ENCODE results near the gene ECE2. TPM values are rescaled to one million over a fixed set of nuclear protein-coding genes. Genes with fewer than 3 reads are reported as not detected.

Gene ECE2
- total RNA-seq, 1 experiment from 2014 or later, result not detected

DNA sequence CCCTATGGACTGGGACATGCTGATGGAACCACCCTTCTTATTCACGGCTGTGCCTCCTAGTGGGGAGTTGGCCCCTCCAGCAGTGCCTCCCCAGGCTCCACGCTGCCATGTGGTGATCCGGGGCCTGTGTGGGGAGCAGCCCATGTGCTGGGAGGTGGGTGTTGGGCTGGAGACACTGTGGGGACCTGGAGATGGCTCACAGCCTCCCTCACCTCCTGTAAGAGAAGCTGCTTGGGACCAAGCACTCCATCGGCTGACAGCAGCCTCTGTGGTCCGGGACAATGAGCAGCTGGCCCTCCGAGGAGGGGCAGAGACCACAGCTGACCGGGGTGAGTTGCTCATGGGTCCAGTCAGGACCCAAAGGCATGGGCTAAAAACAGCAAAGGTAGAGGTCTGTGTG lies 36.1 kb upstream of the ECE2 start:
- no peak for DNase-seq (ENCODE audit: unreplicated experiment)
- POLR2A ChIA-PET, result interaction anchor here (1.0 to 2.3 kb wide), 2 partner anchors 16 to 53 kb away, joined by 6 to 11 read pairs; no protein-coding TSS in a partner anchor
- TF ChIP-seq, protein P1, sequence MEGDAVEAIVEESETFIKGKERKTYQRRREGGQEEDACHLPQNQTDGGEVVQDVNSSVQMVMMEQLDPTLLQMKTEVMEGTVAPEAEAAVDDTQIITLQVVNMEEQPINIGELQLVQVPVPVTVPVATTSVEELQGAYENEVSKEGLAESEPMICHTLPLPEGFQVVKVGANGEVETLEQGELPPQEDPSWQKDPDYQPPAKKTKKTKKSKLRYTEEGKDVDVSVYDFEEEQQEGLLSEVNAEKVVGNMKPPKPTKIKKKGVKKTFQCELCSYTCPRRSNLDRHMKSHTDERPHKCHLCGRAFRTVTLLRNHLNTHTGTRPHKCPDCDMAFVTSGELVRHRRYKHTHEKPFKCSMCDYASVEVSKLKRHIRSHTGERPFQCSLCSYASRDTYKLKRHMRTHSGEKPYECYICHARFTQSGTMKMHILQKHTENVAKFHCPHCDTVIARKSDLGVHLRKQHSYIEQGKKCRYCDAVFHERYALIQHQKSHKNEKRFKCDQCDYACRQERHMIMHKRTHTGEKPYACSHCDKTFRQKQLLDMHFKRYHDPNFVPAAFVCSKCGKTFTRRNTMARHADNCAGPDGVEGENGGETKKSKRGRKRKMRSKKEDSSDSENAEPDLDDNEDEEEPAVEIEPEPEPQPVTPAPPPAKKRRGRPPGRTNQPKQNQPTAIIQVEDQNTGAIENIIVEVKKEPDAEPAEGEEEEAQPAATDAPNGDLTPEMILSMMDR (IDR thresholded peaks at IDR 0.05; ENCODE audit: unreplicated experiment), result no peak
- BruUV-seq (replicated peaks), result TSS peak; percentile 18
- H3K27ac Mint-ChIP-seq (ENCODE audit: low read depth, unreplicated experiment), result no peak overlapping the region
- H3K27me3 Mint-ChIP-seq (ENCODE audit: insufficient read depth, unreplicated experiment), result no peaks in the 10 kb centered on the region
- no peak overlapping the region for H3K4me3 Mint-ChIP-seq (ENCODE audit: unreplicated experiment)
- peaks cover 13% of the 10 kb centered on the region for H3K36me3 Mint-ChIP-seq (ENCODE audit: insufficient read depth, unreplicated experiment)
- no peaks in the 10 kb centered on the region for H3K4me1 Mint-ChIP-seq (ENCODE audit: insufficient read depth, unreplicated experiment)
- no peaks in the 10 kb centered on the region for H3K9me3 Mint-ChIP-seq (ENCODE audit: unreplicated experiment)
- CTCF ChIA-PET, result interaction anchor here (0.6 to 4.0 kb wide), 4 partner anchors 11 to 59 kb away, joined by 3 to 25 read pairs (median 6); partner anchors contain the start of gene EEF1AKMT4
- intact Hi-C loops (cut with micrococcal nuclease), result no loop called here

DNA sequence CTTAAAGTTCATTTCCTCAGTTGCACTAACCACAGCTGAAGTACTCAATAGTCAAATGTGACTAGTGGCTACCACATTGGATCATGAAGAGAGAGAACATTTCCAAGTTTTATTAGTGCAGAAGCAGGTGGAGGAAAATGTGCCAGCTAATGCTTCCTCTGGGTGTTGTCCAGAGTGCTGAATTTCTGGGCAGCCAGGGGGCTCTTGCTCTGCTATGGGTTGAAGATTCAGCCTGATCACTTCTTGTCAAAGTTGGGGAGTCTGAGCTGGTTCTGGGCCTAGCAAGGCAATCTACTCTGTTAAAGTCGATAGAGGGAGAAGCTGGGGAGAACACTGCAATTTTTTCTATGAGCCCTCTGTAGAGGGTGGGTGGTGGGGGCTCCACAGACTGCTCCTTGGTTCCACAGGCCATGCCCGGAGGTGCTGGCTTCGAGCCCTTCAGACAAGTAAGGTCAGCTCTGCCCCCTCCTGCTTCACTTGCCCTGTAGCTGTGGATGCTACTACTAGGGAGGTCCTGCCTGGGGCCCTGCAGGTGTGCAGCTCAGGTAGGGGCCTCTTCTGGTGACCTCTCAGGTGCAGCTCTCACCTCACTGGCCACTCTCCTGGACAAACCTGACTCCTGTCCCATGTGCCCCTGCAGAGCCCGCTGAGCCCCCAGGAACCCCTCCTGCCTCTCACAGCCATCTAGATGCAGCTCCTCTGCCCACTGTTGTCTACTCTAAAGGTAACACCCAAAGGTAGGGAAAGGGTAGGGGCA lies 35.3 kb upstream of the ECE2 start:
- intact Hi-C loops (cut with micrococcal nuclease), result no loop called here
- ChIA-PET CTCF (interaction anchor here (0.5 to 1.5 kb wide), 6 partner anchors 10 to 356 kb away, joined by 3 to 6 read pairs (median 4); partner anchors contain the start of gene EEF1AKMT4), POLR2A (interaction anchor here (1.0 to 2.3 kb wide), 3 partner anchors 9 to 54 kb away, joined by 6 to 11 read pairs (median 6); no protein-coding TSS in a partner anchor)
- no peaks in the 10 kb centered on the region for H3K27me3 Mint-ChIP-seq (ENCODE audit: insufficient read depth, unreplicated experiment)
- peaks cover 21% of the 10 kb centered on the region for H3K36me3 Mint-ChIP-seq (ENCODE audit: insufficient read depth, unreplicated experiment)
- DNase-seq (ENCODE audit: unreplicated experiment), result peak; percentile 44
- BruUV-seq (replicated peaks), result no TSS peak
- TF ChIP-seq, protein P1 (IDR thresholded peaks at IDR 0.05; ENCODE audit: unreplicated experiment), result no peak
- H3K9me3 Mint-ChIP-seq (ENCODE audit: unreplicated experiment), result no peaks in the 10 kb centered on the region
- H3K4me3 Mint-ChIP-seq (ENCODE audit: unreplicated experiment), result no peak overlapping the region
- H3K4me1 Mint-ChIP-seq (ENCODE audit: insufficient read depth, unreplicated experiment), result no peaks in the 10 kb centered on the region
- H3K27ac Mint-ChIP-seq (ENCODE audit: low read depth, unreplicated experiment), result no peak overlapping the region

DNA sequence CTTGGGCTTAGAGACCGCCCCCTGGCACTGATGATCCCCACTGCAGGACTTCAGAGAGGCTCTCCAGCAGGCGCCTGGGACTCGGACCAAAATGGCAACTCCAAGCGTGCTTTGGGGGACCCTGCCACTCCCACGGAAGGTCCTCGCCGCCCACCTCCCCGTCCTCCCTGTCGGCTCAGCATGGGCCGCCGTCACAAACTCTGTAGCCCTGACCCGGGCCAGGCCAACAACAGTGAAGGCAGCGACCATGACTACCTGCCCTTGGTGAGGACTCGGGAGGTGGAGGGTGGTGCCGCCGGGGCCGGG lies 34.7 kb upstream of the ECE2 start:
- DNase-seq (ENCODE audit: unreplicated experiment), result no peak
- Mint-ChIP-seq H3K4me3 (ENCODE audit: unreplicated experiment) (no peak overlapping the region), H3K36me3 (ENCODE audit: insufficient read depth, unreplicated experiment) (peaks cover 26% of the 10 kb centered on the region), H3K4me1 (ENCODE audit: insufficient read depth, unreplicated experiment) (peaks cover 5% of the 10 kb centered on the region), H3K27ac (ENCODE audit: low read depth, unreplicated experiment) (no peak overlapping the region), H3K27me3 (ENCODE audit: insufficient read depth, unreplicated experiment) (no peaks in the 10 kb centered on the region), H3K9me3 (ENCODE audit: unreplicated experiment) (no peaks in the 10 kb centered on the region)
- BruUV-seq (replicated peaks), result no TSS peak
- TF ChIP-seq, protein P1 (IDR thresholded peaks at IDR 0.05; ENCODE audit: unreplicated experiment), result no peak
- POLR2A ChIA-PET, result interaction anchor here (1.7 to 2.3 kb wide), 2 partner anchors 9 to 15 kb away, joined by 6 to 11 read pairs; no protein-coding TSS in a partner anchor
- CTCF ChIA-PET, result interaction anchor here (0.9 to 1.5 kb wide), 3 partner anchors 9 to 15 kb away, joined by 3 to 6 read pairs (median 5); partner anchors contain the start of gene EEF1AKMT4
- intact Hi-C loops (cut with micrococcal nuclease), result no loop called here

DNA sequence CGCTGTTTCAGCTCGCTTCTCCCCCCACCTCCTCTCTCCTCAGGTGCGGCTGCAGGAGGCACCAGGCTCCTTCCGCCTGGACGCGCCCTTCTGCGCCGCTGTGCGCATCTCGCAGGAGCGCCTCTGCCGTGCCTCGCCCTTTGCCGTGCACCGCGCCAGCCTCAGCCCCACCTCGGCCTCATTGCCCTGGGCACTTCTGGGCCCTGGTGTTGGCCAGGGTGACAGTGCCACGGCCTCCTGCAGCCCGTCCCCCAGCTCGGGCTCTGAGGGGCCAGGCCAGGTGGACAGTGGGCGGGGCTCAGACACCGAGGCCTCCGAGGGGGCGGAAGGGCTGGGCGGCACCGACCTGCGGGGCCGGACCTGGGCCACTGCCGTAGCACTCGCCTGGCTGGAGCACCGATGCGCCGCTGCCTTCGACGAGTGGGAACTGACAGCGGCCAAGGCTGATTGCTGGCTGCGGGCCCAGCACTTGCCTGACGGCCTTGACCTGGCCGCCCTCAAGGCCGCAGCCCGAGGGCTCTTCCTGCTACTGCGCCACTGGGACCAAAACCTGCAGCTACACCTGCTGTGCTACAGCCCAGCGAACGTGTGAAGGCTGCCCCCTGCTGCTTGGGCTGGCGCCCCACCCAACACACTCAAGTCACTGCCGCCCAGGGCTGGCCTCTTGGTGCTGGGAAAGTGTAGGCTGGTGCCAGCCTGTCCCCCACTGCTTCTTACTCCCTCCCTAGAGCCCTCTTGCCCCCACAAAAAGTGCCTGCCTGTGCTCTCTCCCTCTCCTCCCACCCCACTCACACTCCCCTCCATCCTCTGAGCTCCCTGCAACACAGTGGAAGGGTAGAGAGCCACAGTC lies 34.1 kb upstream of the ECE2 start:
- Mint-ChIP-seq H3K27me3 (ENCODE audit: insufficient read depth, unreplicated experiment) (no peaks in the 10 kb centered on the region), H3K4me1 (ENCODE audit: insufficient read depth, unreplicated experiment) (peaks cover 8% of the 10 kb centered on the region), H3K9me3 (ENCODE audit: unreplicated experiment) (no peaks in the 10 kb centered on the region), H3K4me3 (ENCODE audit: unreplicated experiment) (no peak overlapping the region), H3K36me3 (ENCODE audit: insufficient read depth, unreplicated experiment) (peaks cover 32% of the 10 kb centered on the region), H3K27ac (ENCODE audit: low read depth, unreplicated experiment) (no peak overlapping the region)
- ChIA-PET CTCF (interaction anchor here (0.7 to 1.6 kb wide), 4 partner anchors 15 to 225 kb away, joined by 3 to 5 read pairs (median 4); no protein-coding TSS in a partner anchor), POLR2A (interaction anchor here (0.7 to 2.3 kb wide), 4 partner anchors 10 to 85 kb away, joined by 3 to 11 read pairs (median 4); partner anchors contain the start of gene AP2M1)
- TF ChIP-seq, protein P1 (IDR thresholded peaks at IDR 0.05; ENCODE audit: unreplicated experiment), result peak; percentile 12
- peak; percentile 12 for DNase-seq (ENCODE audit: unreplicated experiment)
- BruUV-seq (replicated peaks), result no TSS peak
- intact Hi-C loops (cut with micrococcal nuclease), result no loop called here
